Kidney capillary endothelial cell (primary cell): Measurements from ENCODE around the gene GINS1.

ENCODE experiments used
- DNase-seq: peaks from one replicate; pipeline ENCODE4 v3.0.0-alpha.2; 2018; ENCODE audit warnings: low spot score

Gene GINS1

DNA sequence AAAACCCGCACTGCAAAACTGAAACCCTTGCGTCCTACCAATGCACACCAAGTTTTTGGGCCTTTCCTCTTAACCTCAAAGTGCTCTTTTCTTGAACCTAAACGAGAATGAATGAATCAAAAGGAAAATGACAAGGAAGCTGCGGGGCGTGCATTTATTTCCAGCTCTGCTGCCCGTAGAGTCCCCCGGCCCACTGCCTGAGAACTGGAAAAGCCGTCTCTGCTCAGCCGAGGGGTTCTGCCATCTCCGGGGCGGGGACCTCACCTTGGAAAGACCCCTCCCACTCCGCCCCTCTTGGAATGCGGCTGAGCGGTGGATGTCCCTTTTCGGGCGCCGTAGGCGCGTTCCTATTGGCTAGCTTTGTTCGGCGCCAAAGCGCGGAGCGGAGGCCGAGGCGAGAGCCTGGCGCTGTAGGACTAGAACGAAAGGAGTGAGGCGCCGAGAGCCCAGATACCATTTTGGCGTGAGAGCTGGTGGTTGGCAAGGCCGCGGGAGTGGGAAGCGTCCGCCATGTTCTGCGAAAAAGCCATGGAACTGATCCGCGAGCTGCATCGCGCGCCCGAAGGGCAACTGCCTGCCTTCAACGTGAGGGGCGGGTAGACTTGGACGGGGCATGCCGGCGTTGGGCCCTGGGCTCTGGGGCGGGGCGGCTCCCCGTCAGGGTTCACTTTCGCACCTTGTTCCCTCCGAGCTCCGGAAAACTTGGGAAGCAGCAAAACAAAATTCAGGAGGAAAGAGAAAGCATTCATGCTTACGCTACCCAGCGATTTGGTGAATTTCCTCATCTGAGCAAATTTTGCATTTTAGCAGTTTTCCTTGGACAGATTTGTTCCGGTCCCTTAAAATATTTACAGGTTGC is at the start of gene GINS1:
Gene GINS1 (plus strand): TSS at position 363 of the 859 bp plus-strand sequence. CDS start 148 bp downstream, at position 511.
- peak; percentile 84 for DNase-seq

DNA sequence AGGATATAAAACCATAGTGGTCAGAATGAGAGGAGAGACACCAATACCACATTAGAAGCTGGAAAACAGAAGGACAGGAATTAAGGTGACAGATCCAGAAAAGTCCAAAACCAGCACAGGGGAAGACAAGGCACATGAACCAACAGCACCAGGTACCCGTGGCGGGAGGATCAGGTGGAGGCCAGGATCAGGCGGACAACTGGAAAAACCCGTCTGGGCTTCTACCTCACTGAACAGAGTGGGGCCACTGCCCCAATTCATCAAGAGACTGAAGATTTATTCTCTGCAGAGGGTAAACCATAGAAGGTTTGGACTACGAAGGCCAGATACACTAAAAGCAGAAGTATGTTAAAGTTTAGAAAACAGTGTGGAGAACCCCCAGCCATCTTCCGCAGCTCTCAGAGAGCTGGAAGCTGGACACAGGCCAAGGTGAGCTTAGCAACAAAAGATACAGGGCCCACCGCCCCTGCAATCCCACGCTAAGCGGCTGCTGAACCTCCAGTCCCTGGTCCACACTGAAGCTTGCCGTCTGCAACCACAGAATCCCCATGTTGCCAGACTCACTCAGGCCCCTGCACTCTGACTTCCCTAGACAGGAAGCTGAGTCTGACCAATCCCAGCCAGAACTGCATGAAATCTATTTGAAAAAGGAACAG is 46.7 kb upstream of the GINS1 start:
- no peak for DNase-seq

DNA sequence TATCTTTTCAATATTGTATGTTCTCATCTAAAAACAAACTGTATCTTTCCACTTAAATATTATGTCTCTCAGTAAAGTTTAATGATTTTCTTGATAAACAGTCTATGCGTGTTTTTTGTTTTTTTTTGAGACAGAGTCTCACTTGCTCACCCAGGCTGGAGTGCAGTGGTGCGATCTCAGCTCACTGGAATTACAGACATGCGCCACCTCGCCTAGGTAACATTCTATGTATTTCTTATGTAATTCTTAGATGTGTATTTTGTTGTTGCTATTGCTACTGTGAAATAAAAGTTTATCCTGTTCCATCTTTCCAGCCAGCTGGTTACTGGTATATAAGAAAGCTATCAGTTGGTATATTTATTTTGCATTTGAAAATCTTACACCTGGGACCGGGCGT is 46.2 kb upstream of the GINS1 start:
- peak; percentile 51 for DNase-seq

DNA sequence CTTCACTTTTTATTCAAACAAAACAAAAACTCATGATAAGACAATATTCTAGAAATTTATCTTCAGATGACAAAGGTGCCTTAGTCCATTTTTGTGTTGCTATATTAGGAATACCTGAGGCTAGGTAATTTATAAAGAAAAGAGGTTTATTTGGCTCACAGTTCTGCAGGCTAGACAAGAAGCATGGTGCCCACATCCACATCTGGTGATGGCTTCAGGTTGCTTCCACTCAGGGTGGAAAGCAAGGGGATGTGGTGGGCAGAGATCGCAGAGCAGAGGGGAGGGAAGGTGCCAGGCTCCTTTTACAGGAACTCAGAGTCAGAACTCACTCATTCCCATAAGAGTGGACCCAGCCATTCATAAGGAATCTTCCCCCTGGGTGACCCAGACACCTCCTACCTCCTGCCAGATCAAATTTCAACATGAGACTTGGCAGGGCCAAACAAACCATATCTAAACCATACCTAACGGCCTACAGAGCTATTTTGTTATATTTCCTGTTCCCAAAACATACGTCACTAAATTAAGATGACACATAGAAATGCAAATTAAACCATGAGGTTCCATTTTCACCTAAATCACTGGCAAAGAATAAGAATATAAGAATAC is 43.2 kb upstream of the GINS1 start:
- no peak for DNase-seq

DNA sequence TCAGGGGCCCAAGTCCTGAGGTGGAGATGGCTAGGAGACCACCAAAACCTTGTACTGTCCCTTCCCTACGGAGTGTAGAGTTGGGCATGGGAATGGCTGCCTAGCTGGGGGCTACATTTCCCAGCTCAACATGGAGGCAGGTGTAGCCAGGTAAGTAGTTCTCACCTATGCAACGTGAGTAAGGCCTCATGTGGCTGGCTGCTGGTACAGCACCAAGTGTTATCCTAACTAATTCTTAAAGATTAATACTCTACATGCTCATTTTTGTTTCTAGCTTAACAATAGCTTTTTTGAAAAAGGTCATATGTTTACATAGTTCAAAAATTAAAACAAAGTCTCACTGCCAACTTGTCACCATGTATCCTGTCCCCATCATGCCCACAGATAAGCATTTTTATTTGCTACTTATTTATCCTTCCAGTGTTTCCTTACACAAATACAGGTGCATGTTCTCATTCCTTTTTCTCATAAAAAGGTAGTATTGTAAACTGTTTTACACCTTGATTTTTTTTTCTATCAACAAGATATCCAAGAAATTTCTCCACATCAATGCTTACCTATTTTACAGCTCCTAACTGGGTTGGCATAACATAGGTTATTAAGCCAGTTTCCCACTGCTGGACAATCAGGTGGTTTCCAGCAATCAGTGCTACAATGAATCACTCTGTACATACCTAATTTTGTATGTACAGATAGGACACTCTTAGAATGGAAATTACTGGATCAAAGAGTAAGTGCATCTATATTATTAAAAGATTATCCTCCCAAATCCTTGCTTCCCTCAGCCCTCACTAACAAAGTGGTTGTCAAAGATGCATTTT is 42.4 kb upstream of the GINS1 start:
- DNase-seq = no peak

DNA sequence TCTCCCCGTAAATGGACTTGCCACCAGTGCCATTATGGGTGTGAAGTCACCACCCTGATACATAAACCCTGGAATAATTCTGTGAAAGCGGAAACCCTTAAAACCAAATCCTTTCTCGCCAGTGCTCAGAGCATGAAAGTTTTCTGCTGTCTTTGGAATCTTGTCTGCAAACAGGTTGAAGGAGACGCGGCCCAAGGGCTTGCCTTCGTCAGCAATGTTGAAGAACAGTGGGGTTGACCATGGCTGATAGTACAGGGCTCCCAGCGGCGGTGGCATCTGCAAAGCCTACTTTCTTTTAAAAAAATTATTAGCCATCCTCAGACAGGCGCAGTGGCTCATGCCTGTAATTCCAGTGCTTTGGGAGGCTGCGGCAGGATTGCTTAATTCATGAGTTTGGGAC is 38.9 kb upstream of the GINS1 start:
- DNase-seq = no peak

DNA sequence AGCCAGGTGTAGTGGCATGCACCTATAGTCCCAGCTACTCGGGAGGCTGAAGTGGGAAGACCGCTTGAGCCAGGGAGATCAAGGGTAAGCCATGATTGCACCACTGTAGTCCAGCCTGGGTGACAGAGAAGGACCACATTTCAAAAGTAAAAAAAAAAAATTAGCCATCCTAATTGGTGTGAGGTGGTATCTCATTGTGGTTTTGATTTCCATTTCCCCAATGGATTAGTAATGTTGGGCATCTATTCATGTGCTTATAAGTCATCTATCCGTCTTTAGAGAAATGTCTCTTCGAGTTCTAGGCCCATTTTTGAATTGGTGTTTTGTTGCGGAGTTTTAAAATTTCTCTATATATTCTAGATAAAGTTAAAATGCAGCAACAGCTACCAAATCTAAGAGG is 38.5 kb upstream of the GINS1 start:
- DNase-seq = no peak

DNA sequence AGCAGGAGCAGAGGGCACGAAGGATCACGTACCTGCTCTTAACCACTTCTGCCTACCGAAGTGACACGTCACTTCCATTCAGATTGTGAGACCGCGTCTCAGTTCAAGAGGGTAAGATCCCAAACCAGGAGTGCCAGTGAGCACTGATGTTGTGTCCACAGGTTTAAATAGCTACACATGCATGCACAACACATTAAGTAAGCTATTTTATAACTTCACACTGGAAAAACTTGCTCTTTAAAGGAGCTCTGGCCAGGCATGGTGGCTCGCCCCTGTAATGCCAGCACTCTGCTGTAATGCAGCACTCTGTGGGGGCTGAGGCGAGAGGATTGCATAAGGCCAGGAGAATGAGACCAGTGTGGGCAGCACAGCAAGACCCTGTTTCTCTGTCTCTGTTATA is 37.9 kb upstream of the GINS1 start:
- no peak for DNase-seq

DNA sequence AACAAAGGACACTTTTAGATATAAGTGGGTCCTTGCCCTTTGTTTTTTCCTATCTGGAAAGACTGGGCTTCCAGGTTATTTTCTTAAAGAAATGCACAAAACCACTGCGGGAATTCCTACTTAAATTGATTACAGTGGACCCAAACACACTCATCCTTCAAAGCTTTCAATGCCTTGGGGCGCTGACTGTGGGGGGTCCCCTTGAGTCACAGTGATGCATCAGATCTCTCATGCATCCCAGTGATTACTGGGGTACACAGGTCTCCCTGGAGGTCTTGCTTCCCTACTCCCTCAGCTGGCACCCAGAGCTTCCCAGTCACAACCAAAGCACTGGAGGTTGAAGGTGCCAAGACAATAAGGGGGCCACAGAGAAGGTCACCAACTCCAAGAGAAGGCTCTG is 37.5 kb upstream of the GINS1 start:
- DNase-seq = no peak

DNA sequence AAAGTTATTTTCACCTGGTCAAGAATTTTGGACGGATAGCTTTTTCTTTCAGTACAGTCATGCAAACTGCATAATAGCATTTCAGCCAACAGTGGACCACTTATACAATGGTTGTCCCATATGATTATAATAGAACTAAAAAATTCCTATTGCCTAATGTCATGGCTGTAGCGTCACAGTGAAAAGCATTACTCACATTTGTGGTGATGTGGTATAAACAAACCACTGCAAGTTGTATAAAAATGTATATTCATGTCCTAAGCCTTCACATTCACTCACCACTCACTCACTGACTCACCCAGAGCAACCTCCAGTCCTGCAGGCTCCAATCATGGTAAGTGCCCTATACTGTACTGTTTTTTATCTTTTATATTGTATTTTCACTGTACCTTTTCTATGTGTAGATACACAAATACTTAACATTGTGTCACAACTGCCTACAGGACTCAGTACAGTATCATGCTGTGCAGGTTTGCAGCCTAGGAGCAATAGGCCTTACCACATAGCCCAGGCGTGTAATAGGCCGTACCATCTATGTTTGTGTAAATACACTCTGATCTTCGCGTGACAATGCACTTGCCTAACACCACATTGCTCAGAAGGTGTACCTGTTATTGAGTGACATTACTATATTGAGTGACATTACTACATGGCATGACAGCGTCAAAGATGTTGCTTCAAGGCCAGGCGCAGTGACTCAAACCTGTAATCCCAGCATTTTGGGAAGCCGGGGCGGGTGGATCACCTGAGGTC is 34.7 kb upstream of the GINS1 start:
- DNase-seq = peak; percentile 36

DNA sequence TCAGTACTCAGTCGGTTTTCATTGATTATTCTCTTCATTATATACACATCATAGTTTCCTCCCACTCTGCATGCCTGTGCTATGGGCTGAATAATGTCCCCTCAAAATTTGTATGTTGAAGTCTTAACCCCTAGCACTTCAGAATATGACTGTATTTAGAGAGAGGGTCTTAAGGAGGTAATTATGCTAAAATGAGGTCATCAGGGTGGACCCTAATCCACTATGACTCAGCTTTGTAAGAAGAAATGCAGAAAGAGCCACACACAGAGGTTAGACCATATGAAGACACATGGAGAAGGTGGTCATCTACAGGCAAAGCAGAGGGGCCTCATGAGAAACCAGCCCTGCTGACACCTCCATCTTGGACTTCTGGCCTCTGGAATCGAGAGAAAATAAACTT is 32.6 kb upstream of the GINS1 start:
- DNase-seq = no peak

DNA sequence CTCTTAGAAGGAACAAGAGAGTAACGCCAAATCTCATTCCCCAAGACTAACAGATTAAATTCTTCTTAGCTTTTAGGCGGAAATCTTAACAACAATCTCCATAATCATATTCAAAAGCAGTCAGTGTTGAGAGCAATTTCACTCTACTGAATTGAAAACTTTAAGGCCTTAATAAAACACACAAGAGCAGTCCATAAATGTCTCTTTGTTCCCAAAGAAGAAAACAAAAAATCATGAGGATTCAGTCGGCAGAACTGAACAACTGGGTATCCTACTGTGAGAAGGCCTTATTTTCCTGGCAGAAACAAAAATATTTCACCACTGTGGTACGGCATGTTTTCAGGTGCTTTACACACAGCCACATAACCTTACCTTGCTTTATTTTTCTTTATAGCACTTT is 31.2 kb upstream of the GINS1 start:
- DNase-seq = no peak

DNA sequence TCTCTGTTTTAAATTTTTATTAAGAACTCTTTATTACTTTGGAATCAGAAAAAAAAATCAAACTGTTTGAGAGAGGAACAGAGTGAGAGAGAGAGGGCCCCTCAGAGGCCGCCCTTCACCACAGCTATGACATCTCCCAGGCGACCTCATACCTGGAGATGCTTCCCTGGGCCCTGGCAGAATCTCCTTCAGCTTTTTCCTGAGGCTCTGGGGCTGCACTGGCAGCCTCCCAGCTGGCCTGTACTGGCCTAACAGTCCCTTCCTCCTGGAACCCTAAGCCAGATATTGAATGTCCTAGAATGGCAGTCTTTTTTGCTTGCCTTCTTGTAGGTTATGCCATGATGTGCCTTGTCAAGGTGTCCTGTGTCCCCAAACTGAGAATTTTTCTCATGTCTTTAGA is 30.6 kb upstream of the GINS1 start:
- DNase-seq = no peak

DNA sequence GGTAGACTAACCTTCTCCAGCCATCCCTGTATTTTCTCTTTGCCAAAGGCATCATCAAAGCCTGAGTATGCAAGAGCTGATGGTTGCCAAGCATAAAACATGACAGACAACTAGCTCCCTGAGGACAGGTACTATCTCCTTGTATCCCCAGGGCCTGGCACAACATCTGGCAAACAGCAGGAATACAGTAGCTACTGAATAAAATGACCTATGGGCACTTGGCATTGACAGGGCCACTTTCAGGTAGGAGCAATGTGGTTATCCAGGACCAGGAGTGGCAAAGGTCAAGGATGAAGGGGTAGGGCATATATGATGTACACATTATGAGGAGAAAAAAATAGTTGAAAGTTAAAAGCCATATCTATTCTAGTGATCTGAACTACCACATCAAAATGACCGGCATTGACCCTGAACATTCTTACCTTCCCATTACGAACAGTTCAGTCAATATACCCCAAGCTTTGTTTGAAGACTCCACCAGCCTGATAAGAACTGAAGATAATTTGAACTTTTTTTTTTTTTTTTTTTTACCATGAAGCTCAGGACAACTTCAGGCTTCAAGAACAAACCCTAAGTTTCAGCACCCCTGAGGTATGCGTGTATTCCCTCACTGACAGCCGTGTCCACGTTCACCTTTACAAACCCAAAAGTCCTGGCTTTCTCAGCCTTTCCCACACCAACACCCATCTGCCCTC is 29.1 kb upstream of the GINS1 start:
- no peak for DNase-seq

DNA sequence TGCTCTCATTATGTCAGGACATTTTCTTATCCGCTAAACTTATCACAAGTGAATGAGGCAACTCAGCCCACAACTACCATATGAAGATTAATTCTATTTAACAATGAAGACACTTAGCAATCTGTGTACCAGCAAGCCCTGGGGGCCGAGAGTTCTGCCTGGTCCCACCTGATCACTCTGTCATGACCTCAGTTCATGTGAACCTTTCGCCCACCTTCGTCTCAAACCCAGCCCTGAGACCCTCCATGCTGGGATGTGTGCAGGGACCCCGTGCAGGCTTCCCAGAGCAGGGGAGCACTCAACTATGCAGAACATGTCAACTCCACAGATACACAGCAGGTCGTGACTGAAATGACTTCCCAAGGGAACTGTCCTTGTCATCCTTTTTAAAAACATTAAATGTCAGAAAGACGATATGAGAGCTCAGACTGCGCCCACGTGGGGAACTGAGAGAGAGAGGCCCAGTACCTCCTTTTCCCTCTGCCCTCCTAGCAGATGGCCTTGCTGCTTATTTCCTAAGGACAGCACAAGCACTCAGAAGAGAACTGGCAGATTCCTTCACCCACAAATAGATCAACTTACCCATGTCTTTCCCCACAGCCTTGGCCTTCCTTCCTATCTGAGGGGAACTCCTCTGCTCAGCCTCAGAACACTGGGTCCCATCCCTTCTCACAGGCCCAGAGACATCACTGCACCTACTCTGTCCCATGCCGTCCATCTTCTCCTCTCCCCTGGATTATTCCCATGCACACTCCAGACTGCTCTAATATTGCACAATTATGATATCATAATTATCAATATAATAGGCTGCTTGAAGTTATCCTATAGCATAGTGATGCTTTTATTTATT is 28.4 kb upstream of the GINS1 start:
- DNase-seq = no peak

DNA sequence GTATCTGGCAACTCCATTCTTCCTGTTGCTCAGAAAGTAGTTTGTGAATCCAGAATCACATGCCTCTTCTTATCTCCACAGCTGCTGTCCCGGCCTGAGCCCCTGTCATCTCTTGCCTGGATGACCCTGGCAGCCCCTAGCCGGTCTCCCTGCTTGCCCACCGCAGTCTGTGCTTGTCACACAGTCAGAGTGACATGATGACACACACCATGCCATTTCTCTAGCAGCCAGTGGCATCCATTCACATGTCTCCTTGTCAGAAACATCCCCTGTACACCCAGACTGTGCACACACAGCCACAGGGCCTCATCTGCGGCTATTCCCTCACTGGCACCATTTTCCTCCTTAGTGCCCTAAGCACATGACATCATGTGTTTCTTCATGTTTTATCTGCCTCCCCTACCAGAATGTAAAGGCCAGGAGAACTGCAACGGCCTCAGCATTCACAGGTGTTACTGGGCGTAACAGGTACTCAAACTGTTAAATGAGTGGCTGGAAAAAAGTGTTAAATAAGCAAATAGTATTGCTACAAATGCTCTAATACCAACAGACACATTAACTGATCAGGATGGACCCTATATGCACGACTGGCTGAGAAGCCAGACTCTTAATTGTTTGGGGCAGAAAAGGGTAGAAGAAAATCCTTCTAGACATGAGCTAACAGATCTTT is 26.4 kb upstream of the GINS1 start:
- no peak for DNase-seq

DNA sequence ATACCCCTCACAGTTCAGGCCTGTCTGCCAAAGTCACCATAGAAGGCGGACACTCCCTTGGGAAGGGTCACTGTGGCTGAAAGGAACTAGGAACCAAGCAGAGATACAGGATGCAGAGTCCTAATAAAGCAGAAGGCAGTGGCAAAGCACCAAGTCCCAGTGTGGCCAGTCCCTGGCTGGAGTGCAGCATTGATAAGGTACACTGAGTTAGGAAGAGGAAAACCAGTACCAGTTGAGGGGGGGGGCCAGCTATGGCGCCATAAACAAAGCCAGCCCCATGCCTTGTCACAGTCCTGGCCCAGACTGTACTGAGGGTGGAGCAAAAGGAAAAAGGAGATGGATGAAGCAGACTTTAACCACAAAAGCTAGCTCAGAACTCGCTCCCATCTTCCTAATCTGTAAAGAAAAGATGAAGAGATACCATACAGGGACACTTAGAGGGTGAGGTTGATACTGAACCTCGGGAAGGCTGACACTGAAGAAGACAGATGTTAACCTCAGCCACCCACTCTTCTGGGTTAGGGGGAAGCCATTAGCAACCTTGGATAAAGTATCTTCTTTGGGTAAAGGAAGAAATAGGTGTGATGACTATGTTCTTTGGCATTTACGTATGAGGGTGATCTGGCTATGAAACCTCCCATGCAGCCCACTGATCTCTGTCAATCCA is 24.6 kb upstream of the GINS1 start:
- no peak for DNase-seq

DNA sequence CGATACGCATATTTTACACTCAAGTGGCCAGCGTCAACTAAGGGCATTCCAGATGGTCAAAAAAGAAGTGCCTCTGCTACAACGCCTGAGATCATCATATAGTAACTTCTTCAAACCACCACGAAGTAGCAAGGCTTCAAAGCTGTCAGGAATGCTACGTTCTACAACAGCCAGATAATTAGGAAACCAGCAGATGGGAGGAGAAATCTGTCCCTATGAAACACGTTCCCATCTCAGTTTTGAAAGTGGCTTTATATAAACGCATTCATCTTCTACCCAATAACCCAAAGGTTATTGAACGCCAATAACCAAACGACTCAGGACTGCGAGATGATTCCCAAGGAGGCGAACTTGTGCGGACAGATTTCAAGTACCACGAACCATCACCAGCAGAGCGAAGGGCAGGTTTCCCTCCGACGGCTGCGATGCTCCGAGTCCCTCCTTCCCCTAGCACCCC is 18.0 kb upstream of the GINS1 start:
- no peak for DNase-seq
